DND-41 (cell line): ENCODE measurements around the gene DBNDD2.

Experiments
- CTCF ChIP-seq: IDR thresholded peaks from 2 replicates; pipeline ENCODE4 v1.5.1; 2012; ENCODE audit warnings: borderline replicate concordance, low read length, moderate library complexity, mild to moderate bottlenecking; ENCODE audit not compliant: poor library complexity, severe bottlenecking; ENCODE audit errors: extremely low read depth
- EZH2 ChIP-seq: IDR thresholded peaks from 3 replicates; pipeline ENCODE4 v1.6.1; 2012; ENCODE audit warnings: borderline replicate concordance, low read depth, mild to moderate bottlenecking, moderate library complexity, low read length, inconsistent platforms; ENCODE audit not compliant: severe bottlenecking

- TF ChIP-seq CTCF (no peak), EZH2 (no peak)
Observed at GRCh38 chr20:45387274-45387673, 20.8 kb upstream of the DBNDD2 start.
